CD4-positive, alpha-beta T cell treated with Interleukin-1 beta for 1 hour (primary cell): ENCODE data around the gene TNFRSF18.
"Not testable (repeated sequence)": the region's sequence is repeated elsewhere in the genome, so short reads cannot be mapped to it uniquely, and the experiment has no call there.

Experiments
- DNase-seq, 2 donors: peaks; one replicate each; pipeline ENCODE4 v3.0.0-alpha.2; 2020 to 2022

TNFRSF18 gene

GRCh38 chr1:1206376-1206965 is at the start of gene TNFRSF18:
TNFRSF18 (minus strand) TSS chr1:1206592; CDS start chr1:1206571, 21 bp downstream.
- DNase-seq = peak; percentile 48

GRCh38 chr1:1255611-1256010 is 49.2 kb upstream of the TNFRSF18 start:
- no peak for DNase-seq

DNA sequence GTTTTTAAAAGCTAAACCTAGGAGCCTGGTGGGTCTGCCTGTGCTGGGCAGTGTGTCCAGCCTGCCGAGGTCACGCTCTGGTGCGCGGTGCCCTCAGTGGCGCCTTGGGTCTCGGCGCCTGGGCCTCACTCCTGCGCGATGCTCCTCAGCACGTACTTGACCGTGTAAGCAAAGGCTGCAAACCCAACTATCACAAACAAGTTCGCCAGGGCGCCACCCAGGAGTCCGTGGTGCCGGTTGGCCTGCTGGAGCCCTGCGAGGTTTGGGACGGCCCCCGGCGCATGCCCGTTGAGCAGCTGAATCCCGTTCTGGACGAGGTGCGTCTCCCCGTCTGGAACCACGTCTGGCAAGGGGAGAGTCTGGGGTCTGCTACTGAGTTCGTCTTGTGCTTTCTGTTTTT is 48.7 kb upstream of the TNFRSF18 start:
- DNase-seq = no peak

- no peak for DNase-seq
Measured at GRCh38 chr1:1254667-1254998, 48.2 kb upstream of the TNFRSF18 start.

GRCh38 chr1:1253972-1254666 is 47.7 kb upstream of the TNFRSF18 start:
- no peak for DNase-seq

GRCh38 chr1:1253314-1253713 is 46.9 kb upstream of the TNFRSF18 start:
- DNase-seq = no peak

DNA sequence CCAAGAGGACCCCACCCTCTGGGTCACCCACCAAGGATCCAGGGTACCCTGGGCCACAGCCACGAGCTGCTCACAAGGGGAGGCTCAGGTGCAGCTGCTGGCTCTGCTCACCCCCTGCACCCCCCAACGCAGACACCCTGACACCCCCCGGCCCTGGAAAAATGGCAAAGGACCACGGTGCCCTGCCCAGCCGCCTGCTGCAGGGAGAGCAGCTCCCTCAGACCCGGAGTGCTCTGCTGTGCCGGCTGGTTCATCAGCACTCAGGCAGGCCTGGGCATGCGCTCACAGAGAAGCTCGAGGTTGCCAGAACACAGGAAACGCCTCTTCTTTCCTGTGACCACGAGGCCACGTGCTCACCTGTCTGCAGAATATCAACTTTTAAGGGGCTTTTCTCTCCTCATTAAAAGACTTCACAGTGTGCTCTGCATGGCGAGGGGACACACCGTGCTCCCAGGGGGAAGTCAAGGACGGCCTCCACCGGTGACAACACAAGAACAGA is 44.4 kb upstream of the TNFRSF18 start:
- DNase-seq = peak in 1 of 2 donors; percentile 65

- DNase-seq = not testable (repeated sequence)
Measured at GRCh38 chr1:1248009-1248913, 41.9 kb upstream of the TNFRSF18 start.

- DNase-seq = no peak
Measured at GRCh38 chr1:1247341-1247913, 41.0 kb upstream of the TNFRSF18 start.

GRCh38 chr1:1246577-1247340 is 40.4 kb upstream of the TNFRSF18 start, which contains the start of gene C1QTNF12:
C1QTNF12 (minus strand) TSS chr1:1246722; CDS start chr1:1246690, 32 bp downstream.
- no peak for DNase-seq

GRCh38 chr1:1245817-1246576 is 39.6 kb upstream of the TNFRSF18 start:
- no peak for DNase-seq

GRCh38 chr1:1245178-1245816 is 38.9 kb upstream of the TNFRSF18 start:
- DNase-seq = no peak

- no peak for DNase-seq
Measured at GRCh38 chr1:1244192-1244811, 37.9 kb upstream of the TNFRSF18 start.

GRCh38 chr1:1243807-1244191 is 37.4 kb upstream of the TNFRSF18 start:
- DNase-seq = no peak

DNA sequence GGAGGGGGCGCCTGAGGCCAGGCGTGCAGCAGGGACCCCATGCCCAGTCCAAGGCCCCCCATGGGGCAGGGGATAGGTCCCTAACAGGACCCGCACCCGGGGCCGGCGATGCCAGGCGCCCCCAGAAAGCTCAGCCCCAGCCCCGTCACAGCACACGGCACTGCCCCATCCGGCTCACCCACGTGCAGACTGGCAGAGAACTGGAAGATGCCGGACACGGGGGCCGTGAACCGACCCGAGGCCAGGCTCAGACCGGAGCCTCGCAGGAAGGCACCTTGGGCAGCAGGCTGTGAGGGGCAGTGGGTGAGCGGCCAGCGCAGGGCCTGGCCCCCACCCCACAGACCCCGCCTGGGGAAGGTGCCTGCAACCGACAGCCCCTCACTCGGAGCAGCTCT is 36.9 kb upstream of the TNFRSF18 start:
- DNase-seq = no peak

- no peak for DNase-seq
Measured at GRCh38 chr1:1242461-1243265, 36.3 kb upstream of the TNFRSF18 start.

GRCh38 chr1:1241588-1242219 is 35.3 kb upstream of the TNFRSF18 start:
- no peak for DNase-seq

GRCh38 chr1:1240822-1241587 is 34.6 kb upstream of the TNFRSF18 start:
- DNase-seq = no peak
